Measurements from ENCODE around the gene MCAT. TPM values are rescaled to one million over a fixed set of nuclear protein-coding genes. Genes with fewer than 3 reads are reported as not detected.
"Not testable (repeated sequence)": the region's sequence is repeated elsewhere in the genome, so short reads cannot be mapped to it uniquely, and the experiment has no call there.

Gene MCAT
- total RNA-seq, 1 donor from 2014 or later, result 13.4 TPM

DNA sequence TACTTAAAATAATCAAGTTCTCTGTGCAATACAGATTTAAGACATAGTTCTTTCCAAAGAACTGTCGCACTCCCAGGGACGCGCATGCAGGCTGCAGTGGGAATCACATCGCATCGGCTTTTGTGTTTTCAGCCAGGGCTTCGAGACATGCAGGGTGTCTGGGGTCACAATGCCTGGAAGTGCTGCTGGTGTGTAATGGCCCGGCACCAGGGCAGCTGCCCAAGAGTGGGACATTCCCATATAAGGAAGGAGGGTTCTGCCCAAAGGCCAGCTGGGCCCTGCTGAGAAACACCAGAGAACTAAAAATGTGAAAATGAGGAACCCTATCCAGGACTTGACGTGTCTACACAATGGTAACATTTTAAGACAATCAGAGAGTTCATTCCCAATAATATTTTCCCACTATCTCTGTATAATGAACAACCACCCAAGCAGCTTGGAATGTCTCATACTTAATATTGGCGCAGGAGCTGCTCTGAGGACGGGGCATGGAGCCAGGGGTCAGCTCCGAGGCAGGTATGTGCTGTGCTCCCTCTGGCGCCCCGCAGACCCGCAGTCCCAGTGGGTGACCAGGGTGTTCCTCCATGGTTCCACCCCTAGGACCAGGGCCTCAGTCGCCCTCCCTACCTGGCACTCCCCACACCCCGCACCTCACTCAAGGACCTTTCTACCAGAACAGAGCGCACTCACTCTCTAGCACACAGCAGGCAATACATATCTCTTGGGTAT, 11.3 kb downstream of the MCAT start:
- DNase-seq (ENCODE audit: low spot score), result no peak
- intact Hi-C loops (cut with DNase I), result no loop called here

DNA sequence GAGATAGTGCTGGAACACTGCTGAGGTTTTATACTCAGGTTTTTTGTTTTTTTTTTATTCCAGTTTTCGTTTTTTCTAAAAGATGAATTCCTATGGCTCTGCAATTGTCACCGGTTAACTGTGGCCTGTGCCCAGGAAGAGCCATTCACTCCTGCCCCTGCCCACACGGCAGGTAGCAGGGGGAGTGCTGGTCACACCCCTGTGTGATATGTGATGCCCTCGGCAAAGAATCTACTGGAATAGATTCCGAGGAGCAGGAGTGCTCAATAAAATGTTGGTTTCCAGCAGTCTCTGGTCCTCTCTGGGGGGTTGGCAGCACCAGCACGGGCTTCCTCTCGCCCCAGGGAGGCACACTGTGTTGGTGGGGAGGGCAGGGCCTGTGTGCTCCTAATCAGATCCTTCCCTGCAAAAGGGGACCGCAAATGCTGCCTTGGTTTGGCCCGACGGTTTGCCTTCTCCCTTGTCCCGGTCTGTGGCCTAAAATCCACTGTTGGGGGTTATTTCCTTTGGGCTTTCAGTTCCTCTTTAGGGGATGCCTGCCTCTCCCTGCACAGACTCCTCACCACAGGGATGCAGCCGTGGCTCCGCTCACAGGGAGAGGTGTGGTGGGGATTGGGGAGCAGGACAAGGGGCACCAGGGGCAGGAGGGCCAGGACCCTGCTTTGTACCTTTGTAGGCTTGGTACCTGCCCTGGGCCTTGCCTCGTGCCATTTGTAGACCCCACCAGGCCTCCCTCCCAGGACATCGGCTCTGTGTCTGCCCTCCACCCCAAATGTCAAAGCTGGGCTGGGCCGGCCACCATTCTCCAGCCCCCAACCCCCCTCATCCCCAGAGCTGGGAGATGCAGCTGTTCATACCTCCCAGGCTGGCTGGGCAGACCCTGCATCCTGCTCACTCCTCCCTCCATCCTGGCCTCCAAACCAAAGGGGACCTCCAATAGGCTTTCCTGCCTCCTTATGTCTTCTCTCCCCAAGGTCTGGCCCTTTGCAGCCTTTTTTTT, 13.5 kb downstream of the MCAT start:
- no peak for DNase-seq (ENCODE audit: low spot score)
- intact Hi-C loops (cut with DNase I), result no loop called here

DNA sequence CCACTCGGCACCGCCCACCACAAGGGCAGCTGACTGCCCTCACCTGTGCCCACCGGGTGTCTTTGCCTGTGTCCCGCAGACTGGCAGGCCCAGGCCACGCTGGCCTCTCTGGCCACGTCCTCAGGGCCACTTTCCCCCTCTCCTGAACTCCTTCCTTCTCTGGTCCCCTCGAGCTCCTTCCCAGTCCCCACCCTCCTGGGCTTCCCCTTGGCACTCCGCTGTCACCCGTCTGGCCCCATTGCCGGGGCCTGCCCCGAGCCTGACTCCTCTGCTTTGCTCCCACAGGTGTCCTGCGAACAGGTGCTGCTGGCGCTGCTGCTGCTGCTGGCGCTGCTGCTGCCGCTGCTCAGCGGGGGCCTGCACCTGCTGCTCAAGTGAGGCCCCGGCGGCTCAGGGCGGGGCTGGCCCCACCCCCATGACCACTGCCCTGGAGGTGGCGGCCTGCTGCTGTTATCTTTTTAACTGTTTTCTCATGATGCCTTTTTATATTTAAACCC, 14.2 kb downstream of the MCAT start:
- intact Hi-C loops (cut with DNase I), result no loop called here
- no peak for DNase-seq (ENCODE audit: low spot score)

DNA sequence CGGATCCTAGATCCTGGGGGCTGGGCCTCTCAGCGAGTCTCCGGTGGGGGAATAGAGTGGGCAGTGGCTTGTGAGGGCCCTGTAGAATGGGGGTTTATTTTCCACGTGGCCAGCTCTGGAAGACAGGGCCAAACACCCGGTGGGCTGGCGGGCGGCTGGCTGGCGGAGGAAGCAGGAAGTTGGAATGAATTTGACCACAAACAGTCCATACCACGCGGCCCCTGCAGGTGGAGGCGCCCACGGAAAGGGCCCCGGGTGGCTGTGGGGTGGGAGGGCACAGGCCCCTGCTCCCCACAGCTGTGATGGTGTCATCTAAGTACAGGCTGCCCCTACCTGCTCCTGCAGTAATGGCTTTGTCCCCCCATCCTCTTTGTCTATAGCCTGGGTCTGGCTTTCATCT, 15.1 kb downstream of the MCAT start:
- DNase-seq (ENCODE audit: low spot score), result no peak
- intact Hi-C loops (cut with DNase I), result no loop called here

DNA sequence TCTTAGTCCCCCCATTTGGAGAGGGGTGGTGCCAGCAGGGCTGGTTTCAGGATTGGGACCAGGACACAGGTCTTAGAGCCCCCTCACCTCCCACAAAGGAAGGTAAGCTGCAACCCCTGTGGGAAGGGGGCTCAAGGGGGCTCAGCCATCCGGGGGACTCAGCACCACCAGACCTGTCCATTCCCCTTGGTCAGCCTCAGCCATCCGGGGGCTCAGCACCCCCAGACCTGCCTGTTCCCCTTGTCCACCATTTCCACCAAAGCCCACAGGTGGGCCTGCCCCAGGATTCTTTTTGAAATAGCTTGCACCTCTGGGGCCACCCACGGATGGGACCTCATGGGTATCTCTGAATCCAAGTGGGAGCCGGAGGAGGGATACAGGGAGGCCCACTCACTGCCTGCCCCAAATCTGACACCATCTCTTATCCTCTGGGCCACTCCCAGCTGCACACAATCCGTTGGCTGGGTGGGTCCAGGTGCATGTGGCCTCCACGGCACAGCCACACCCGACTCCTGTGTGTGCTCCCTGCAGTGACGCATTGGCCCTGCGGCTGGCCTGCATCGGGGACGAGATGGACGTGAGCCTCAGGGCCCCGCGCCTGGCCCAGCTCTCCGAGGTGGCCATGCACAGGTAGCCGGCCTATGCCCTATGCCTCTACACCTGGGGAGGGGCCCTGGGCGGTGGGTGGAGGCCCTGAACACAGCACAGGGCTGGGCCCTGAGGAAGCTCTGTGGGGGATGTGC, 15.9 kb downstream of the MCAT start:
- intact Hi-C loops (cut with DNase I), result no loop called here
- no peak for DNase-seq (ENCODE audit: low spot score)

DNA sequence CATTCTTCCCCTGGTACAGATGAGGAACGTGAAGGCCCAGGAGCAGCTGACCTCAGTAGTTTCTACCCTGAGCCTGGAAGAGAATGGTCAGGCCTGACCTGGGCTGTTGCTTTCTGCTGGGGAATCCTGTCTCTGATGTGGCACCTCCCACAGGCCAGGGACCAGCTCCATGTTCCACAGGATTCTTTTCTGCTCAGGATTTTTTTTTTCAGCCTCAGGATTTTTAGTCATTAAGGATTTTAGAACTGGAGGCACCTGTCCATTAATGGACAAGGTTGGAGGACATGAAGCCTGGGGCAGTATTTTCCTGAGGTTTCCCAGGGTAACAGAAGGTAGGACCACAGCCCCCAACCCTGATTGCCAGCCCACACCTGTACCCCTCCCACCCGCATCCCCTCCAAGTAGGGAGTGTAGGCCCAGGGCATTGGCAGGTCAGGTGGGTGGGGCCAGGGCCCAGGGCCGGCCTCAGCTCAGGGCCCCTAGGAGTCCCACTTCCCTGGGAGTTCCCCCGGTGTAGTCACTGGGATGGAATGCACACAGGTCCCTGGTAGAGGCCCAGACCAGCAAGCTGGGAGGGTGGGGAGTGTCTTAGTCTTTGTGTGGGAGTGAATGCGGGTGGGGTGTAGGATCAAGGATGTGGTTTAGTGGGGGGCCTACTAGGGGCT, 16.6 kb downstream of the MCAT start:
- DNase-seq (ENCODE audit: low spot score), result no peak
- intact Hi-C loops (cut with DNase I), result no loop called here

DNA sequence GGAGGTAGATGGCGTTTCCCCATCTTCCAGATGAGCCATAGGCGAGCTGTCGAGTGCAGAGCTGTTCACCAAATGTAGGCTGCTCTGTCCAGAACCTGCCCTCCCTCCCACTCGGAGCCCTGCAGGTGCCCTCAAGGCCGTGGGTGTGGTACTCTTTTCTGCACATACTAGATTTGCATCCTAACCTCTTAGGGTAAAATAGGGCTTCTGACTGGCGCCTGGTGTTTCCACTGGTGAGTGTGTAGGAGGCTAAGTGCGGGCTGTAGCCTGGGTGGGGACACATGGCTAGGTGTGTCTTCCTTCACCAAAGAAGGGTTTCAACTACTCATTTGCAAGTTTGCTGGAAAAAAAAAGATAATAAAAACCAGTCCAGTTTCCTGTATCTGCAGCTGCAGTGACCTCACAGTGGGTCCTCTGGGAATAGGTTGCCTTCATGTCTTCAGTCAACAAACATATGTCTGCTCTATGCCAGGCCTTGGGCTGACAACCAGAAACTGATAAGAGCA, 24.2 kb downstream of the MCAT start:
- intact Hi-C loops (cut with DNase I), result no loop called here
- no peak for DNase-seq (ENCODE audit: low spot score)

DNA sequence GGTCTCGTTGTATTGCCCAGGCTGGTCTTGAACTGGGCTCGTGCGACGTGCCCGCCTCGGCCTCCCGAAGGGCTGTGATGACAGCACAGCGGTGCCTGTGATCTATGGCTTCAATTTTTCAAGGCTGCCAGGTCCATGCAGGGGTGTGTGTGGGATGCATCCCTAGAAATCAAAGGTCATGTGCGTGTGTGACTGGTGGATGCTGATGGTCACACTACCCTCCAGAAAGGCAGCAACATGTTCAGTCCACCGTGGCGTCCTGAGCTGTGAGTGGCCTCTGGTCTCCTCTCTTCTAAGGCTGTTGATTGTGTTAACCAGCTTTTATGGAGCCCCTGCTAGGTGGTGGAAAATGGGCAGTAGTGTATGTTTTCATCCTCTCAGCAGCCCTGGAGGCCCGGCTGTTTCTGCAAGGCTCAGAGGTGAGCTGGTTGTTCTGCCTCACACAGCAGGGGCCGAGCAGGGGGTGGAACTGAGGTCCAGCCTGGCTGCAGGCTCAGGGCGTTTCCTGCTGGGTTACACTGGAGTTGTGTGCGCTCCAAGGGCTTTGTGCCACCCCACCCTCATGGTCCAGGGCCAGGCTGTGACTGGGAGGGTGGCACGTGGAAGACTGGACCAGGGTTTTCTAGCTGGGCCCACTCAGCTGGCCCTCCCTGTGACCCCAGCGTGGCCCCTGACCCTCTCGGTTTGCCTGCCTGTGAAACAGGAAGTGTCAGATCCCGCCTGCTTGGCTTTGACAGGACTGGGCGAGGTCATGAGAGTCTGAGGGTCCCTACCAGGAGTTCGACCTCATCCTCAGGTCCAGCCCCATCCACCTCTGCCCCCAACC, 25.0 kb downstream of the MCAT start:
- no peak for DNase-seq (ENCODE audit: low spot score)
- intact Hi-C loops (cut with DNase I), result no loop called here

DNA sequence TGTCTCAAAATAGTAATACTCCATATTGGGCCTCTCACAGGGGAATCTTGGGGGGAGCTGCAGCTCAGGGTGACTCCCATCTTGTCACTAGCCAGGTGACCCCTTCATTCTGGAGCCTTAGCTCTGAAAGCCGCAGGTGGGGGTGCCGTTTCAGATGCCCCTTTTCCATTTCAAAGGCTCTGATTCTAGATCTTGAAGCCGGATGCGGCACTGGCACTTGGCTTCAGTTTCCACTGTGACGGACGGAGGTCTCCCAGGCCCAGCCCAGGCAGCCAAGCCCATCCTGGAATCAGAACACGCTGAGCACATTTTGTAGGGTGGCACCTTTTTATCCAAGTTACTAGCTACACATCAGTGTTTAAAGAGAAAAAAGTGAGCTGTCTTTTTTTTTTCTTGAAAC, 26.3 kb downstream of the MCAT start:
- DNase-seq (ENCODE audit: low spot score), result no peak
- intact Hi-C loops (cut with DNase I), result no loop called here

DNA sequence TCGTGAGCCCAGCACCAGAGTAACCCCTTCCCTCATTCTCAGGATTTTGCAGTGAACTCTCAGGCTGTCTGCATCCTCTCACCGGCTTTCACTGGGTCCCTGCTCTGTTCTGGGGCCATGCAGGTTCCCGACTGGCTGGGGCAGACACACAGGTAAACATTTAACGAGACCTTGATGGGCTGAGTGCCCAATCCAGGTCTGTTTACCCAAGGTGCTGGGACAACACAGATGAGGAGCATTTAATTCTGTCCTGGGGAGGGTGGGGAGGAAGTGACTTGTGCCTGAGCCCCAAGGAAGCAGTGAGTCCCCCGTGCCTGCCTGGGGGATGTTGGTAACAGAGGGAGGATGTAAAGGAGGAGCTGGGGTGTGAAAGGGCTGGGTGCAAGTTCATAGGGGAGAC, 28.2 kb downstream of the MCAT start:
- intact Hi-C loops (cut with DNase I), result no loop called here
- no peak for DNase-seq (ENCODE audit: low spot score)

DNA sequence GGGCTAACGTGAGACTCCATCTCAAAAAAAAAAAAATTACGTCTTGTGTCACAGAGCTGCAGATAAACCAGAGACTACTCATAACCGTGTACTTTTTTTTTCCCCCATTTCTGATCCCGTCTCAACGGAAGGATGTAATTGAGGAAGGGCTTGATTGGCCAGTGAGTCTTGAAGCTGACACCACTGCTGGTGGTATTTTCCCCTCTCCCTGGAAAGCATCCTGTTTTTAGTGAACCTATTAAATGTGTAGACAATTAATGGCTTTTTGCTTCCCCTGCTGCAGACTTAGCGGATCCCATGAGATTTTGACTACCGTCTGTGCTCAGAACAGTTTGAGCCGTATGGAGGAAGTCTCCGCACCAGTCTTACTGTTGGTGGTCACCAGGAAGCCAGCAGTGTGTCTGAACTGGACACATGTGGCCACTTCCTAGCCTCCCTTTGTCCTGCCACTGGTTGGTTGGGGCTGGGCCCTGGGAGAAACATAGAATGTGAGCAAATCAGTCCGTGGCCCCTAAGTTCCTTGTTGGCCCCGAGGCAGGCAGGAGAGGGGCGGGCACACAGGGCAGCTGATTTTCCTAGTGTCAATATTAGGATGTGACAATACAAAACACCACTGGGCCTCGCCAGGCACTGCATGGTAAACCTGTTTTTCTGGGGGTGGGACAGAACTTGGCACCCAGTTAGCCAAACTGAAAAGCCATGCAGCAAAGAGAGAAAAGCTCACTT, 29.5 kb downstream of the MCAT start:
- DNase-seq (ENCODE audit: low spot score), result no peak
- intact Hi-C loops (cut with DNase I), result no loop called here

DNA sequence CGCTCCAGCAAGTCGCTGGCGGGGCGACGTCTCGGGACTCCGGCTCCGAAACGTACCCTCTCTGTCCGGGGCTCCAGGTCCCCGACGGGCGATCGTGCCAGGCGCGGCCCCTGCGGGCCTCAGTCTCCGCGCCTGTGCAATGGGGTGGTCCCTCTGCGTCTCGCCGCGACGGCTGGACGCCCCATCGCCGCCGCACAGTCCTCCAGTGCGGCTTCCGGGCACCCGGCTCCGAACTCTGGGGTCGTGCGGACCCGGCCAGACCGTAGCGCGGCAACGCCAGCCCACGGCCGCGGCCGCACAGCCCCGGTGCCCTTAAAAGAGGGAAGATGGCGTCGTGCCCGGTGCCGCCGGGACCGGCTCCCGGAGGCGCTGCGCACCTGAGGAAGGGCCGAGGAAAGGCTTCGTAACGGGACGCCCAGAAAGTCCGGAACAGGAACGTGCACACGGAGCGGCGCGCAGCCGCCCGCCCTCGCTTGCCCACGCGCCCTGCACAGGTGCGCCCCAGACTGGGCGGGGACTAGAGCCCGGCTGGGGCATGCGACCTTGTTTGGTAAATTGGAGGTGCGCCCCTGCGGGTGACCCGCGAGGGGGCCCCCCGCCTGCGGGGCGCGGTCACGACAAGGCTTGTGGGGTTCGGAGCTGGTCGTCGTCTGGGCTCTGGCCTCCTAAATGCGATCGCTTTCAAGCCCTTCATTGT, 32.1 kb downstream of the MCAT start:
- intact Hi-C loops (cut with DNase I), result no loop called here
- peak; percentile 78 for DNase-seq (ENCODE audit: low spot score)

DNA sequence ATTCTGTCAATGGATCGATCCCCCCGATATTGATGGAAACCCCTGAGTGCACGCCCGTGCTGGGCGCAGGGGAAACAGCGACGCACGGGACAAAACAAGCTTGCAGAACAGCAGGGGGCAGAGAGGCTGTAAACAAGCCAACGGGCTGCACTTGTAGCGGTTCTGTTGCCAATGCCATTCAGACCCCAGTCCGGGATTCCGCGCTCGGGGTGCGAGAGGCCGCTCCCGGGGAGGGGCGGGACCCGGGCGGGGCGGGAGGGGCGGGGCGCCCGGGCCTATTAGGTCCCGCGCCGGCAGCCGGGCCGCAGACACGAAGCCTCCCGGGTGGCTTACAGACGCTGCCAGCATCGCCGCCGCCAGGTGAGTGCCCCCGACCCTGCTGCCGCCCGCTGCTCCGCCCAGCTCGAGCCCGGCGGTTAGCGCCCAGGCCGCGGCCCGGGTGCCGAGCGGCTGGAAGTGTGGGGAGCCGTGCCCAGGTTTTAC, 32.7 kb downstream of the MCAT start, which contains the start of gene BIK:
Gene BIK, plus strand, starts transcription at position 307 of the 483 bp plus-strand sequence. CDS start 13,273 bp downstream, outside the sequence.
- intact Hi-C loops (cut with DNase I), result no loop called here
- DNase-seq (ENCODE audit: low spot score), result no peak

DNA sequence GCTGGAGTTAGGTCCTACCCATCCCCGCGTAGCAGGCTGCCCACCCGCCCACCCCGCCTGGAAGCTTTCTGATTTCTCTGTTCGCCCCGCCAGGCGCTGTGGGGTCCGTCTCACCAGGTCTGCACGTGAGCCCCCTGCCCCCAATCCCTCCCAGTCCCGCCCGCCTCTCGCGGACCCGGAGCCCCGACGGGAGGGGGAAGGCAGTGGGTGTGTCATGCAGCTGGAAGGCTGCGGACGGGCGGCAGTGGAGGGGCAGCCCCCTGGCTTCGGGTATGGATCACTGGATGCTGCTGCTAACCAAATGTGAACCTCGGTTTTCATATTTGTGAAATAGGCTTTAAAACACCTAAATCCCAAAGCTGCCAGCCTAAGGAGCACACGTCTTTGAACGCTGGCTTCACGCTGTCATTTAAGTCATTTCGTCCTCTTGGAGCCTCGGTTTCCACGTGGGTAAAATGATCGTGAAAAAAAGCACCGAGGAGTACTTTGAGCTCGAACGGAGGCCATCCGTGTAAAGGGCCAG, 33.2 kb downstream of the MCAT start:
- intact Hi-C loops (cut with DNase I), result no loop called here
- no peak for DNase-seq (ENCODE audit: low spot score)

DNA sequence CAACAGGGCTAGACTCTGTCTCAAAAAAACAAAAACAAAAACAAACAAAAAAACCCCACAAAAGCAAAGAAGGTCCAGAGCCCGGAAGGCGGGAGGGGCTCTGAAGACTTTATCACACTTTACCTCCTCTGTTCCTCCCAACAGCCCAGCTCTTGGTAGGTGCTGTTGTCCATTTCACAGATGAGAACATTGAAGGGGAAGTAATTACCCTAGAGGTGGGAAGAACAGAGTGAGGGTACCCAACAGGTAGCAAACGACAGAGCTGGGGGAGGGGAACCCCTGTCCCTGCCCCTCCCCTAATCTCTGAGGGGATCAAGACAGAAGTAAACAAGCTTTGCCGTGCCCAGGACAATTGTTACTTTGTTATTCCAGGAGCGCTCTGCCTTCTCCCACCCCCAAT, 33.7 kb downstream of the MCAT start:
- intact Hi-C loops (cut with DNase I), result no loop called here
- DNase-seq (ENCODE audit: low spot score), result no peak

DNA sequence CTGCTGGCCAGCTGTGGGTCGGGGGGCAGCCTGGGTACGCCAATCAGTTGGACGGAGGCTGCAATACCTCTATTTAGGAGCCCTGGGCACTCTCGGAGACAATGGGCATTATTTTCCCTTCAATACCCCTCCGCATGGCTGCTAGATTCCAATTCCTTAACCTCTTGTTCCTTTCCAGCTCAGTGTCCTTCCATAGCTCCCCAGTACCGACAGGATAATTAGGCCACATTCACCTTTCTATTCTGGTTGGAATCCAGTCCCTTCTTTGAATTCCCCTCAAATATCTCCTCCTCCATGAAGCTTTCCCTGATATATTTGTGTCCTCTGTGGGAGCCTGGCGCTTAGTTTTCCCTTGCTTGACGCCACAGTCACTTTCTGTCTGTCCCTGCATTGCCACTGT, 36.9 kb downstream of the MCAT start:
- intact Hi-C loops (cut with DNase I), result no loop called here

DNA sequence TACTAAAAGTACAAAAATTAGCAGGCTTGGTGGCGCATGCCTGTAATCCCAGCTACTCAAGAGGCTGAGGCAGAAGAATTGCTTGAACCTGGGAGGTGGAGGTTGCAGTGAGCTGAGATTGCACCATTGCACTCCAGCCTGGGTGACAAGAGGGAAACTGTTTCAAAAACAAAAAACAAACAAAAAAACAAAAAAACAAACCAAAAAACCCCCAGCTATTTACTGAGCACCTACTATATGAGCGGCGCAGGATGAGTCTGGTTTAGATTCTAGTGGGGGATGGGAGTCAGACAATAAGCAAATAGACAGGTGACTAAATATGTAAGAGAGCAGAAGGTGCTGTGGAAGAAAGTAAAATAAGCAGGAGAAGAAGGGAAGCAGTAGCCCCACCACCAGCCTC, 38.2 kb downstream of the MCAT start:
- DNase-seq (ENCODE audit: low spot score); intact Hi-C loops (cut with DNase I): not testable (repeated sequence)

More for the DNA sequence above, 36.9 kb downstream of the MCAT start:
- no peak for DNase-seq (ENCODE audit: low spot score)

Measured in cardiac septum (tissue), 1 donor.